ENCODE results near the gene KCND1. TPM values are rescaled to one million over a fixed set of nuclear protein-coding genes. Genes with fewer than 3 reads are reported as not detected.

Gene KCND1
- total and polyA plus RNA-seq, 2 experiments from 2014 or later: 2.6 to 3.1 TPM

DNA sequence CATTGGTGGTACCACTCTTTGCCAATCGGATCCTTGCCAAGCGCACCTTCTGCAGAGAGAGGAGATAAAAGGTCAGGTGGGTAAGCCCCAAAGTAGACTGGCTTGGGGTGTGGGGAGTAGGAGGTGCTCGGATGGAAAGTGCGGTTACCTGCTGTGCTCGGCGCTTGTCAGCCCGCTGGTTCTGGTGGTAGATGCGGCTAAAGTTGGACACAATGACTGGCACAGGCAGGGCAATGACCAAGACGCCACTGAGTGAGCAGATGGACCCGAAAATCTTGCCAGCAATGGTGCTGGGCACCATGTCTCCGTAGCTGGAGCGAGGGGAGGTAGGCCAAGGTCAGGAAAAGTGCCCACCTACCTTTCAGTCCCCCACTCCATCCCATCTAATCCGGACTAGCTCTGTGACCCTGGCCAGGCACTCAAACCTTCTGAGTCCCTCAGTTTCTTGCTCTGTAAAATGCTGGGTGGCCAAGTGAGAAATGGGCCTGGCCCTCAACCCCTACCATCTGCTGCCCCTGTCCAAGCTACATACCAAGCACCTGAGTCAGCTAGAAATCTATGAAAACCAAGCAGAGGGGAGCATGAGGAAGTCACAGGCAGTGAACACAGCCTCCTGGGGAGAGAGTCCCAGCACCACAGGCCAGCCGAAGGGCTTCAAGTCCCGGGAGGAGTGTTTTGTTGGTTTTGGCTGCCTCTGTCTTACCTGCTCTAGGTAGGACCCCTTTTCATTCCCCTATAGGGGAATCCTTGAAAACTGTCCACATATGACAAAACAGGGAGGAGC is 4.7 kb downstream of the KCND1 start:
- DNase-seq (ENCODE audit: low read depth in 1 of 2, low spot score in 1 of 2): peak in 1 of 2 donors; percentile 30
- H3K4me3 ChIP-seq: no peak overlapping the region

DNA sequence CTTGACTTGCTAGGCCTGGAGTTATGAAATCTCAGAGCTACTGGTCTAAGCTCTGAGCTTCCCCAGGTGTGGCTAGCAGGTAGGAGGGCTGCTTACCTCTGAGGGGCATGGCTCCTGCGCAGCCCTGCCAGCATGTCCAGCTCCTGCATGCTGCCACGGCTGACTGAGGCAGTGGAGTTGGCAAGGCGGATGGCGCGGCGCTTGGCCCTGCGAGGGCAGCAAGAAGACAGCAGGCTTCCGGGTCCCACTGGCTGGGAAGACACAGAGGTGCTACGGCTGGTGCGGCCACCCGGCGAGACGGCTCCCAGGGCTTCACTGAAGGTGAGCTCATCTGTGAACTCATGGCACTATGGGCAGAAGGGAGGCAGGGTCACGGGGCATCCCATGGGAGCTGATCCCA is 5.7 kb downstream of the KCND1 start:
- no peaks in the 10 kb centered on the region for H3K27me3 ChIP-seq
- no peak for DNase-seq (ENCODE audit: low read depth in 1 of 2, low spot score in 1 of 2)
- no peaks in the 10 kb centered on the region for H3K36me3 ChIP-seq
- peaks cover 17% of the 10 kb centered on the region for H3K4me1 ChIP-seq (ENCODE audit: low read depth)
- H3K27ac ChIP-seq: no peak overlapping the region
- no peaks in the 10 kb centered on the region for H3K9me3 ChIP-seq (ENCODE audit: low read depth)
- TF ChIP-seq, protein P1, sequence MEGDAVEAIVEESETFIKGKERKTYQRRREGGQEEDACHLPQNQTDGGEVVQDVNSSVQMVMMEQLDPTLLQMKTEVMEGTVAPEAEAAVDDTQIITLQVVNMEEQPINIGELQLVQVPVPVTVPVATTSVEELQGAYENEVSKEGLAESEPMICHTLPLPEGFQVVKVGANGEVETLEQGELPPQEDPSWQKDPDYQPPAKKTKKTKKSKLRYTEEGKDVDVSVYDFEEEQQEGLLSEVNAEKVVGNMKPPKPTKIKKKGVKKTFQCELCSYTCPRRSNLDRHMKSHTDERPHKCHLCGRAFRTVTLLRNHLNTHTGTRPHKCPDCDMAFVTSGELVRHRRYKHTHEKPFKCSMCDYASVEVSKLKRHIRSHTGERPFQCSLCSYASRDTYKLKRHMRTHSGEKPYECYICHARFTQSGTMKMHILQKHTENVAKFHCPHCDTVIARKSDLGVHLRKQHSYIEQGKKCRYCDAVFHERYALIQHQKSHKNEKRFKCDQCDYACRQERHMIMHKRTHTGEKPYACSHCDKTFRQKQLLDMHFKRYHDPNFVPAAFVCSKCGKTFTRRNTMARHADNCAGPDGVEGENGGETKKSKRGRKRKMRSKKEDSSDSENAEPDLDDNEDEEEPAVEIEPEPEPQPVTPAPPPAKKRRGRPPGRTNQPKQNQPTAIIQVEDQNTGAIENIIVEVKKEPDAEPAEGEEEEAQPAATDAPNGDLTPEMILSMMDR (IDR thresholded peaks at IDR 0.05; ENCODE audit: low read depth, low read length): no peak
- no peak overlapping the region for H3K4me3 ChIP-seq

More for the DNA sequence above, 4.7 kb downstream of the KCND1 start:
- Histone ChIP-seq H3K36me3 (no peaks in the 10 kb centered on the region), H3K27me3 (no peaks in the 10 kb centered on the region), H3K9me3 (ENCODE audit: low read depth) (no peaks in the 10 kb centered on the region), H3K4me1 (ENCODE audit: low read depth) (peaks cover 6% of the 10 kb centered on the region), H3K27ac (no peak overlapping the region)
- TF ChIP-seq, protein P1 (IDR thresholded peaks at IDR 0.05; ENCODE audit: low read depth, low read length): no peak

DNA sequence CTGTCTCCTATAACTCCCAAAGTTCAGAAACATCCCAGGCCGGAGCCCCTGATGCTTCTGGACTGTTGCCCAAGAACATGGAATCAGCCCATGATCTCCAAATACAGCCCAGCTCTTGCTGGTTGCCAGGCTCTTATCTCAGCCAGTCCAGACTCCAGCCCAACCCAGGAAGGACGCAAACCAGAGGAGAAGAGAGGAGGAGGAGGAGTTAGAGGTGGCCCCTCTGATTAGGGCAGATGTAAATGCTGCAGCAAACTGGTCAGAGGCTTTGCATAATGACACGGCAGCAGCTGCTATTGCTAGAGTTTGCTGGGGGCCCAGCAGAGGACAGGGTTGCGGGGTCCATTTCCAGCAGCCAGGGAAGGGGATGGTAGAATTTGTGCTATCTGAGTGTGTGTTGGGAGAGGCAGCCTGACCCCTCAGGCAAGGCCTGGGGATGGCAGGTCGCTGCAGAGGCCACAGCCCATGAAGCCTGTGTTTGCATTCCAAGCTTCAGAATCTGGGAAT is 10.0 kb downstream of the KCND1 start:
- TF ChIP-seq, protein P1 (IDR thresholded peaks at IDR 0.05; ENCODE audit: low read depth, low read length): no peak
- no peaks in the 10 kb centered on the region for H3K9me3 ChIP-seq (ENCODE audit: low read depth)
- H3K27me3 ChIP-seq: no peaks in the 10 kb centered on the region
- no peak overlapping the region for H3K4me3 ChIP-seq
- H3K36me3 ChIP-seq: no peaks in the 10 kb centered on the region
- peak; percentile 58 to 85 for DNase-seq (ENCODE audit: low read depth in 1 of 2, low spot score in 1 of 2)
- peak overlapping the region; percentile 89 for H3K27ac ChIP-seq
- H3K4me1 ChIP-seq (ENCODE audit: low read depth): peaks cover 18% of the 10 kb centered on the region

DNA sequence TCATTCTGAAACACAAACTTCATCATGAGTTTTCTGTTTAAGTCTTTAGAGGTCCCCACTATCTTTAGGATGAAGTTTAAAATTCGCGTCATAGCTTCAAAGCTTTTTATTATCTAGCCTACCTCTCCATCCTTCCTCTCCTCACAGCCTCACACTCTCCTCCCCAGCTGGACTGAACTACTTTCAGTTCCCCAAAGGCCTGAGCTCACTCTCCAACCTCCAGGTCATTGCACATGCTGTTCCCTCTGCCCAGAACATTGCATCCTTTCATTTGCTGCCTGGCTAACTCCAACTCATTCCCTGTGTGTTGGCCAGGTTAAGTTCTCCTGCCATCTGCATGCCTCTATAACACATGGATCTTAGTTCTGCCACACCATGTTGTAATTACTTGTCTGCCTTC is 11.4 kb downstream of the KCND1 start:
- TF ChIP-seq, protein P1 (IDR thresholded peaks at IDR 0.05; ENCODE audit: low read depth, low read length): no peak
- no peak for DNase-seq (ENCODE audit: low read depth in 1 of 2, low spot score in 1 of 2)

DNA sequence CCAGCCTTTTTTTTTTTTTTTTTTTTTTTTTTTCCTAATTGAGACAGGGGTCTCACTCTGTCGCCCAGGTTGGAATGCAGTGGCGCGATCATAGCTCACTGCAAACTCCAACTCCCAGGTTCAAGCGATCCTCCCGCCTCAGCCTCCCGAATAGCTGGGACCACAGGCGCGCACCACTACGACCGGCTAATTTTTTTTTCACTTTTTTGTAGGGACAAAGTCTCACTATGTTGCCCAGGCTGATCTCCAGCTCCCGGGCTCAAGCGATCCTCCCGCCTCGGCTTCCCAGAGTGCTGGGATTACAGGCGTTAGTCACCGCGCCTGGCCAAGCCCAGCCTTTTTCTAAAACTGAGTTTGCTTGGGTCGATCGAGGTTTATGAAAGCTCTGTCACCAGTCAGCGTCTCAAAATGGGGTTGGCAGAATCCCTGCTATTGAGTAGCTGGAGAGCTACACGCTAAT is 13.0 kb downstream of the KCND1 start:
- DNase-seq (ENCODE audit: low read depth in 1 of 2, low spot score in 1 of 2): peak; percentile 9 to 67
- H3K27me3 ChIP-seq: no peaks in the 10 kb centered on the region
- H3K4me1 ChIP-seq (ENCODE audit: low read depth): peaks cover 18% of the 10 kb centered on the region
- peak overlapping the region; percentile 100 for H3K27ac ChIP-seq
- H3K36me3 ChIP-seq: no peaks in the 10 kb centered on the region
- H3K4me3 ChIP-seq: peak overlapping the region; percentile 23
- TF ChIP-seq, protein P1 (IDR thresholded peaks at IDR 0.05; ENCODE audit: low read depth, low read length): no peak
- no peaks in the 10 kb centered on the region for H3K9me3 ChIP-seq (ENCODE audit: low read depth)

More for the DNA sequence above, 11.4 kb downstream of the KCND1 start:
- H3K4me3 ChIP-seq: no peak overlapping the region
- no peaks in the 10 kb centered on the region for H3K9me3 ChIP-seq (ENCODE audit: low read depth)
- H3K4me1 ChIP-seq (ENCODE audit: low read depth): peaks cover 18% of the 10 kb centered on the region
- H3K27ac ChIP-seq: peak overlapping the region; percentile 89
- no peaks in the 10 kb centered on the region for H3K27me3 ChIP-seq
- no peaks in the 10 kb centered on the region for H3K36me3 ChIP-seq
